Body of pancreas (tissue), 4 donors: ENCODE data around the gene SETD2. TPM values are rescaled to one million over a fixed set of nuclear protein-coding genes. Genes with fewer than 3 reads are reported as not detected.
A peak's percentile ranks its signal among the peaks of the same experiment; 100 is the strongest.

Experiments used
- ATAC-seq: fragments of 150-250 bp; one replicate; pipeline ENCODE4 v1.9.1; 2016
- DNase-seq, 4 donors: peaks; one replicate each; pipeline ENCODE4 v3.0.0-alpha.2; 2019
- H3K27ac ChIP-seq, 4 donors: fragments of 200-600 bp; sonication (generic); 1 replicate in 3 of 4; 2 replicates in 1 of 4; pipeline versions ENCODE4 v1.5.1 to v1.6.1; 2016 to 2019; ENCODE audit warnings: mild to moderate bottlenecking in 1 of 4, mixed read lengths in 1 of 4, moderate library complexity in 1 of 4
- H3K27me3 ChIP-seq, 2 donors: fragments of 200-600 bp; sonication (generic); one replicate each; pipeline ENCODE4 v1.6.0; 2016; ENCODE audit warnings: mild to moderate bottlenecking in 1 of 2
- H3K36me3 ChIP-seq, 2 donors: fragments of 200-600 bp; sonication (generic); replicated peaks in 1 of 2; 2 replicates each; pipeline ENCODE4 v1.5.1; 2016; ENCODE audit warnings: low read depth in 2 of 2; ENCODE audit not compliant: insufficient read depth in 1 of 2
- H3K4me1 ChIP-seq: fragments of 200-600 bp; sonication (generic); one replicate; pipeline ENCODE4 v1.6.0; 2016
- H3K4me3 ChIP-seq, 2 donors: fragments of 200-600 bp; sonication (generic); 1 replicate in 1 of 2; 2 replicates in 1 of 2; pipeline ENCODE4 v1.5.1; 2016 to 2019
- H3K9me3 ChIP-seq, 3 donors: fragments of 200-600 bp; sonication (generic); 1 replicate in 2 of 3; 2 replicates in 1 of 3; pipeline ENCODE4 v1.5.1; 2016
- POLR2A ChIP-seq, 3 donors: fragments of 450-650 bp; IDR thresholded peaks; one replicate each; pipeline ENCODE4 v1.6.1; 2016; ENCODE audit warnings: antibody characterized with exemption in 3 of 3, mild to moderate bottlenecking in 2 of 3
- WGBS, 2 donors: methylation state at CpG; one replicate each; pipeline ENCODE4 v1.1.5; 2017; 5-methylcytosine and 5-hydroxymethylcytosine counted together
- intact Hi-C: fragments of 100-400 bp; cut with DNase I; formaldehyde crosslinking; loops from one replicate; pipeline ENCODE4 v1.15.1; 2023
- total RNA-seq, 2 donors: library from RNA; depleted of rRNA; stranded (reverse); fragments of >200 nt; gene quantifications; one replicate each; pipeline ENCODE4 v1.1.0, GENCODE V29; 2016
- TF ChIP-seq, protein P1 (sequence below), 7 experiments: fragments of 450-650 bp in 4 of 7; fragments of 200-600 bp in 3 of 7; sonication (generic) in 3 of 7; IDR thresholded peaks; one replicate each; pipeline ENCODE4 v1.5.1; 2016 to 2019; ENCODE audit warnings: antibody characterized with exemption in 7 of 7

SETD2 gene
- total RNA-seq, 2 donors from 2014 or later, result 49.5 to 70.2 TPM

DNA sequence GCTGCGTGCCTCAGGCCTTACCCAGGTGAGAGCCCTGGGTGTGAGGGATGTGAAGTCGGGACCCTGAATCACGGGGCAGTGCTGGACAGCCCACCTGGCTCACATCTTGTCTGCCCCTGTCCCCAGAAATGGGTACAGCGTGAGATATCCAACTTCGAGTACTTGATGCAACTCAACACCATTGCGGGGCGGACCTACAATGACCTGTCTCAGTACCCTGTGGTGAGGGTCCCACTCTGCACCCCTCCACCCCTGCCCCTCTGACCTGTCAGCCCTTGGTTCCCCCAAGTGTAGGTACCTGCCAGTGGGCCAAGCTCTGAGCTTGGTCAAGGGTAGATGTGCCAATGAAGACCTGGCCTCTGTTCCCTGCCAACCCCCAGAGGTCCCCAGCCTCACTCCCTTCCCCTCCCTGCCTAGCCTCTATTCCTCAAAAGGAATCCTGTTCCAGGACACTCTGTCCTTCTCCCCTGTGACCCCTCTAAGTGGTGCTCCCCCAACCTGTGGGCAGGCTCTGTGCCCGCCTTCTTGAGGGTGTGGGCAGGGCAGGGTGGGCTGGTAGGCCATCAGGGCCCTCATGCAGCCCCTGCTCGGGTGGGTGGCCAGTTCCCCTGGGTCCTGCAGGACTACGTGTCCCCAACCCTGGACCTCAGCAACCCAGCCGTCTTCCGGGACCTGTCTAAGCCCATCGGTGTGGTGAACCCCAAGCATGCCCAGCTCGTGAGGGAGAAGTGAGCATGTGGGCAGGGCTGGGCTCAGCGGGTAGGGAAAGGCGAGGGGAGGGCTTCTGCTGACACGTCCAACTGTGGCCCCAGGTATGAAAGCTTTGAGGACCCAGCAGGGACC lies 159.3 kb downstream of the SETD2 start:
- H3K27me3 ChIP-seq, result no peaks in the 10 kb centered on the region
- peaks cover 4 to 24% of the 10 kb centered on the region in 2 donors for H3K36me3 ChIP-seq
- ATAC-seq (no peak), DNase-seq (peak in 1 of 4 donors; percentile 11)
- intact Hi-C loops, result no loop called here
- H3K9me3 ChIP-seq, result no peaks in the 10 kb centered on the region
- H3K4me1 ChIP-seq, result peaks cover 6% of the 10 kb centered on the region
- TF ChIP-seq, protein P1, sequence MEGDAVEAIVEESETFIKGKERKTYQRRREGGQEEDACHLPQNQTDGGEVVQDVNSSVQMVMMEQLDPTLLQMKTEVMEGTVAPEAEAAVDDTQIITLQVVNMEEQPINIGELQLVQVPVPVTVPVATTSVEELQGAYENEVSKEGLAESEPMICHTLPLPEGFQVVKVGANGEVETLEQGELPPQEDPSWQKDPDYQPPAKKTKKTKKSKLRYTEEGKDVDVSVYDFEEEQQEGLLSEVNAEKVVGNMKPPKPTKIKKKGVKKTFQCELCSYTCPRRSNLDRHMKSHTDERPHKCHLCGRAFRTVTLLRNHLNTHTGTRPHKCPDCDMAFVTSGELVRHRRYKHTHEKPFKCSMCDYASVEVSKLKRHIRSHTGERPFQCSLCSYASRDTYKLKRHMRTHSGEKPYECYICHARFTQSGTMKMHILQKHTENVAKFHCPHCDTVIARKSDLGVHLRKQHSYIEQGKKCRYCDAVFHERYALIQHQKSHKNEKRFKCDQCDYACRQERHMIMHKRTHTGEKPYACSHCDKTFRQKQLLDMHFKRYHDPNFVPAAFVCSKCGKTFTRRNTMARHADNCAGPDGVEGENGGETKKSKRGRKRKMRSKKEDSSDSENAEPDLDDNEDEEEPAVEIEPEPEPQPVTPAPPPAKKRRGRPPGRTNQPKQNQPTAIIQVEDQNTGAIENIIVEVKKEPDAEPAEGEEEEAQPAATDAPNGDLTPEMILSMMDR (IDR thresholded peaks at IDR 0.05), result no peak
- TF ChIP-seq POLR2A (IDR thresholded peaks at IDR 0.05), result no peak
- 94 to 95% methylated on average over 4 to 17 of the region's 17 CpGs for WGBS, 2 donors
- no peak overlapping the region for H3K4me3 ChIP-seq
- no peak overlapping the region for H3K27ac ChIP-seq

DNA sequence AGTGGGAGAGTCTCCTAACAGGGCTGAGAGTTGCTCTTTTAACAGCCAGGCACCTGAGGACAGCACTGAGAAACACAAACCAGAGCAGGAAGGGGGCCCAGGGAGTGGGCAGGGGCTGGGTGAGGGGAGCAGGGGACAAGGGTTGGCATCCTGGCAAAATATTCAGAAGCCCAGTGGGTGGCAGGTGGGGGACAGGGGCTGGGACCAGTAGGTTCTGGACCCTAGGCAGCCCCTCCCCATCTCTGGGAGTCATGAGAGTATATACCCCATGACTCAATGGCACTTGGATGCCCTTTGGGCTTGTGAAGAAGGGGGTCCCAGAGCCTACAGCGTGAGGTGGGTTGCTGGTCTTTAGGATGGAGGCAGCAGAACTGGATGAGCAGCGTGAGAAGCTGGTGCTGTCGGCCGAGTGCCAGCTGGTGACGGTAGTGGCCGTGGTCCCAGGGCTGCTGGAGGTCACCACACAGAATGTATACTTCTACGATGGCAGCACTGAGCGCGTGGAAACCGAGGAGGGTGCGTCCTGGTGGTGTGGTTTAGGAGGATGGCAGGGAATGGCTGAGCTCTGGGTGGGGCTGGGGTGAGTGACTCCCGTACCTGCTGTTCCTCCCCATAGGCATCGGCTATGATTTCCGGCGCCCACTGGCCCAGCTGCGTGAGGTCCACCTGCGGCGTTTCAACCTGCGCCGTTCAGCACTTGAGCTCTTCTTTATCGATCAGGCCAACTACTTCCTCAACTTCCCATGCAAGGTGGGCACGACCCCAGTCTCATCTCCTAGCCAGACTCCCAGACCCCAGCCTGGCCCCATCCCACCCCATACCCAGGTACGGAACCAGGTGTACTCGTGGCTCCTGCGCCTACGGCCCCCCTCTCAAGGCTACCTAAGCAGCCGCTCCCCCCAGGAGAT lies 160.2 kb downstream of the SETD2 start:
- TF ChIP-seq, protein P1 (IDR thresholded peaks at IDR 0.05), result no peak
- TF ChIP-seq POLR2A (IDR thresholded peaks at IDR 0.05), result no peak
- H3K36me3 ChIP-seq, result peaks cover 4 to 24% of the 10 kb centered on the region in 2 donors
- H3K4me1 ChIP-seq, result peaks cover 2% of the 10 kb centered on the region
- H3K27ac ChIP-seq, result no peak overlapping the region
- intact Hi-C loops, result no loop called here
- no peak for ATAC-seq
- no peaks in the 10 kb centered on the region for H3K9me3 ChIP-seq
- H3K4me3 ChIP-seq, result no peak overlapping the region
- no peaks in the 10 kb centered on the region for H3K27me3 ChIP-seq
- peak in 1 of 4 donors; percentile 9 for DNase-seq
- 92 to 94% methylated on average over 24 to 26 of the region's 27 CpGs for WGBS, 2 donors

DNA sequence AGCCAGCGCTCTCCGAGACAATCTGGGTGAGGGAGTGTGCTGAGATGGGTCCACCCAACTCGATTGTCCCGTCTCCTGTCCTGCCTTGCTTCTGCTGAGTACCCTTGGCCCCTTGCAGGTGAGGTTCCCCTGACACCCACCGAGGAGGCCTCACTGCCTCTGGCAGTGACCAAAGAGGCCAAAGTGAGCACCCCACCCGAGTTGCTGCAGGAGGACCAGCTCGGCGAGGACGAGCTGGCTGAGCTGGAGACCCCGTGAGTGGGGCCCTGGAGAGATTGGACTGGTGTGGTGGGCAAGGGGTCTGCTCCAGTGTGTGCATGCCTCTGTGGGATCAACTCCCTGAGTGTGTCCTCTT lies 160.9 kb downstream of the SETD2 start:
- DNase-seq, result peak in 1 of 4 donors; percentile 10
- Histone ChIP-seq H3K36me3 (peaks cover 4 to 24% of the 10 kb centered on the region in 2 donors), H3K27ac (no peak overlapping the region), H3K4me1 (no peaks in the 10 kb centered on the region), H3K9me3 (no peaks in the 10 kb centered on the region), H3K4me3 (no peak overlapping the region), H3K27me3 (no peaks in the 10 kb centered on the region)
- no peak for TF ChIP-seq POLR2A (IDR thresholded peaks at IDR 0.05)
- TF ChIP-seq, protein P1 (IDR thresholded peaks at IDR 0.05), result no peak
- ATAC-seq, result no peak
- intact Hi-C loops, result no loop called here
- WGBS, 2 donors, result 85 to 92% methylated on average over 10 of the region's 10 CpGs

DNA sequence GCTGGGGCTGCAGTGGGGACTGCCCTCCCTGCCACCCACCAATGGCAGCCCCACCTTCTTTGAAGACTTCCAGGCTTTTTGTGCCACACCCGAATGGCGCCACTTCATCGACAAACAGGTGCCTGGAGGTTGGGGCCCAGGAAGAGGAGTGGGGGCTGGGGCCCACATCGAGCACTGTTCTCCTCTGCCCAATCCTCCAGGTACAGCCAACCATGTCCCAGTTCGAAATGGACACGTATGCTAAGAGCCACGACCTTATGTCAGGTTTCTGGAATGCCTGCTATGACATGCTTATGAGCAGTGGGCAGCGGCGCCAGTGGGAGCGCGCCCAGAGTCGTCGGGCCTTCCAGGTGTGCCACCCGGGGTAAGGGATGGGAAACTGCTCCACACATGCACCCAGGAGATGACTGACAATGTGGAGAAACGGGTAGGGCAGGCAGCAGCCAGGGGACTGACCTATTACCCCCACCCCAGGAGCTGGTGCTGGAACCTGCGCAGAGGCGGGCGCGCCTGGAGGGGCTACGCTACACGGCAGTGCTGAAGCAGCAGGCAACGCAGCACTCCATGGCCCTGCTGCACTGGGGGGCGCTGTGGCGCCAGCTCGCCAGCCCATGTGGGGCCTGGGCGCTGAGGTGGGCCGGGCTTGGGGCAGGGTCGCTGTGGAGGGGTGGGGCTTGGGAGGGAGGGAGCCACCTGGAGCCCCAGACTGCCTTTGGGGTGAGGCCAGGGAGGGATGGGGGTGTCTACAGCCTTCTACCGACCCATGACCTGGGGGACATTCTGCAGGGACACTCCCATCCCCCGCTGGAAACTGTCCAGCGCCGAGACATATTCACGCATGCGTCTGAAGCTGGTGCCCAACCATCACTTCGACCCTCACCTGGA lies 161.5 kb downstream of the SETD2 start:
- WGBS, 2 donors, result 87 to 88% methylated on average over 24 to 32 of the region's 35 CpGs
- no peaks in the 10 kb centered on the region for H3K9me3 ChIP-seq
- ATAC-seq (no peak), DNase-seq (peak in 2 of 4 donors; percentile 6 to 11)
- H3K27me3 ChIP-seq, result no peaks in the 10 kb centered on the region
- no peaks in the 10 kb centered on the region for H3K4me1 ChIP-seq
- intact Hi-C loops, result no loop called here
- no peak overlapping the region for H3K27ac ChIP-seq
- no peak overlapping the region for H3K4me3 ChIP-seq
- TF ChIP-seq, protein P1 (IDR thresholded peaks at IDR 0.05), result no peak
- TF ChIP-seq POLR2A (IDR thresholded peaks at IDR 0.05), result no peak
- peaks cover 4 to 24% of the 10 kb centered on the region in 2 donors for H3K36me3 ChIP-seq
